Measurements from ENCODE around the gene ADAMTSL3. TPM values are rescaled to one million over a fixed set of nuclear protein-coding genes. Genes with fewer than 3 reads are reported as not detected.
A peak's percentile ranks its signal among the peaks of the same experiment; 100 is the strongest.
"Not testable (repeated sequence)": the region's sequence is repeated elsewhere in the genome, so short reads cannot be mapped to it uniquely, and the experiment has no call there.

ADAMTSL3 gene
- total and polyA plus RNA-seq, 2 of the 8 experiments (the other 6 are each of a cell fraction or from before 2014, with no cell fraction given), result 0.35 to 1.4 TPM

GRCh38 chr15:84079325-84079884 is 425.5 kb downstream of the ADAMTSL3 start:
- H4K20me1 ChIP-seq (replicated peaks in 1 of 2; ENCODE audit: control insufficient read depth in 1 of 2, insufficient read depth in 2 of 2, low read length in 2 of 2); H2AK5ac ChIP-seq (ENCODE audit: low read depth, low read length); H2BK5ac ChIP-seq (ENCODE audit: low read depth, low read length); H2BK12ac ChIP-seq (ENCODE audit: low read depth, low read length); H2BK15ac ChIP-seq (ENCODE audit: low read length); H3K36me3 ChIP-seq (ENCODE audit: control insufficient read depth in 2 of 4, insufficient read depth in 4 of 4, low read length in 3 of 4); H2BK20ac ChIP-seq (ENCODE audit: low read length); H4K5ac ChIP-seq (ENCODE audit: insufficient read length, low read depth, low read length); H3K9ac ChIP-seq (replicated peaks in 1 of 4; ENCODE audit: extremely low read depth in 1 of 4, low read depth in 3 of 4, low read length in 3 of 4); H3K56ac ChIP-seq (replicated peaks; ENCODE audit: insufficient read length, low read depth, low read length); H3K14ac ChIP-seq (ENCODE audit: insufficient read length); H2BK120ac ChIP-seq (replicated peaks; ENCODE audit: low read depth, low read length); H3K23ac ChIP-seq (ENCODE audit: insufficient read length); POLR2A ChIA-PET (ENCODE audit: partially characterized antibody); H3K4me1 ChIP-seq (replicated peaks in 1 of 4; ENCODE audit: control insufficient read depth in 3 of 4, insufficient read depth in 4 of 4, low read length in 3 of 4); H3K79me2 ChIP-seq (ENCODE audit: control insufficient read depth in 1 of 2, insufficient read depth in 2 of 2, low read length in 2 of 2); DNase-seq (ENCODE audit: low read depth in 1 of 2, low spot score in 2 of 2); FAIRE-seq; H3K79me1 ChIP-seq (ENCODE audit: low read depth, low read length); H4K91ac ChIP-seq (replicated peaks; ENCODE audit: insufficient read length, low read length); H3K27ac ChIP-seq (ENCODE audit: low read depth, low read length); H3K9me3 ChIP-seq (ENCODE audit: insufficient read depth in 2 of 2, low read depth in 1 of 2, low read length in 1 of 2); H3K4ac ChIP-seq (replicated peaks; ENCODE audit: insufficient read length, low read depth, low read length); H3K23me2 ChIP-seq (ENCODE audit: low read depth, low read length); H3K18ac ChIP-seq (ENCODE audit: extremely low read depth, low read length); H4K8ac ChIP-seq (ENCODE audit: extremely low read depth, insufficient read depth, low read length): not testable (repeated sequence)
- Histone ChIP-seq H3K27me3 (replicated peaks in 1 of 4; ENCODE audit: control insufficient read depth in 3 of 4, extremely low read depth in 1 of 4, insufficient read depth in 3 of 4, low read length in 3 of 4) (peaks cover 3 to 27% (median 13%) of the 10 kb centered on the region in 4 experiments), H3K4me3 (ENCODE audit: extremely low read depth in 1 of 4, insufficient read depth in 2 of 4, low read depth in 3 of 4, low read length in 4 of 4) (peak overlapping the region; percentile 64 to 75 (median 72)), H3K4me2 (ENCODE audit: insufficient read depth in 1 of 2, low read depth in 2 of 2, low read length in 2 of 2) (peak overlapping the region; percentile 85 to 93), H2AFZ (ENCODE audit: low read length) (peak overlapping the region; percentile 89; the same call in 1 of the 2 replicates)
- CTCF ChIA-PET (ENCODE audit: partially characterized antibody), result interaction anchor here (0.8 to 1.4 kb wide), 2 partner anchors 24 to 27 kb away, joined by 3 read pairs; no protein-coding TSS in a partner anchor
- TF ChIP-seq EZH2 (IDR thresholded peaks at IDR 0.05; ENCODE audit: low read depth, low read length, severe bottlenecking), result peak; percentile 40
- 12% methylated on average over 15 of the region's 15 CpGs; no CpG with 5 or more reads in 1 of the 2 experiments for WGBS, 2 experiments (ENCODE audit: extremely low coverage in 1 of 2, insufficient coverage in 1 of 2, insufficient read length in 1 of 2, insufficient replicate concordance in 2 of 2, low coverage in 1 of 2, low lambda C conversion rate in 2 of 2, missing lambda C conversion rate in 1 of 2)
